ENCODE measurements around the gene XPR1. TPM values are rescaled to one million over a fixed set of nuclear protein-coding genes. Genes with fewer than 3 reads are reported as not detected.

Gene XPR1
- total RNA-seq, 1 donor from 2014 or later = 18.6 TPM

DNA sequence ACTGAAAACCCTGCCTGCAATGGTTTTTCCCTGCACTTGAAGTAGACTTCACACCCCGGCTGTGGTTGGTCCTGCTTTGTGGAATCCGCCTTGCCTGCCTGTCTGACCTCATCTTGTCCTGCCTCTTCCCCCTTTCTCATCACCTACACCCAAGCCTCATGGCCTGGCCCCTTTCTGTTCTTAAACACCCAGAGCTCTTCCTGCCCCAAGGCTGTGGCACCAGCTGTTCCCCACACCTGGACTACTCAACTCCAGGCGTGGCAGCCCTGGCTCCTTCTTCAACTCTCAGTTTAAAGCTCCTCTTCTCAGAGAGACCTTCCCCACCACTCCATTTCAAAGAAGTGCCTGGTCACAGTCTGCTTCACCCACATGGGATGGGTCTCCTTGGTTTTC is 307.9 kb downstream of the XPR1 start:
- no peak overlapping the region for H3K4me3 ChIP-seq (ENCODE audit: low read depth, low read length)
- TF ChIP-seq CTCF (conservative IDR thresholded peaks at IDR 0.05; ENCODE audit: low read depth, low read length) = no peak
- DNase-seq (ENCODE audit: low read depth) = no peak

Other genes starting within 250 kb of the XPR1 start
- gene ACBD6, start 129.4 kb upstream of the XPR1 start, total RNA-seq = 64.5 and 66.1 TPM in 2 replicates
- gene OVAAL, start 73.1 kb upstream of the XPR1 start, total RNA-seq = not detected in 2 replicates